ENCODE data around the gene OOSP3.

OOSP3 gene

DNA sequence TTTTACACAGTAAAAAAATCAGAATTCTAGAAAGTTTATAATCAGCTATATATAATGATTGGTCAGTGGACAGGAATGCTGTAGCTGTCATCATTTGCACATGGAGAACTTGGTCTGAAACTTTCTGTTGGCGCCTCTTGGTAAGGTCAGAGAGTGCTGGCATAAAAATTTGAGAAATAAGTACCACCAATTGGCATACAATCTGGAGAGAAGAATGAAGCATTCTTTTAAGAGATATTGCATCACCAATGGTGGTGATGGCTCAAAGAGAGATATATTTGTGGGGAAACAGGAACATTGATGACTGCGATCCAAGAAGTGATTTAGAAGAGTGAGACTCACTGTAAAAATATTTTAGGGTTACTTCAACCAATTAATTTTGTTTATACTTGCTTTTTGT, 39.9 kb downstream of the OOSP3 start:
- H3K9ac ChIP-seq (ENCODE audit: low read length), result no peak overlapping the region
- H3K4me2 ChIP-seq (ENCODE audit: low read length), result no peak overlapping the region
- H2AFZ ChIP-seq (ENCODE audit: low read depth, low read length), result no peak overlapping the region

DNA sequence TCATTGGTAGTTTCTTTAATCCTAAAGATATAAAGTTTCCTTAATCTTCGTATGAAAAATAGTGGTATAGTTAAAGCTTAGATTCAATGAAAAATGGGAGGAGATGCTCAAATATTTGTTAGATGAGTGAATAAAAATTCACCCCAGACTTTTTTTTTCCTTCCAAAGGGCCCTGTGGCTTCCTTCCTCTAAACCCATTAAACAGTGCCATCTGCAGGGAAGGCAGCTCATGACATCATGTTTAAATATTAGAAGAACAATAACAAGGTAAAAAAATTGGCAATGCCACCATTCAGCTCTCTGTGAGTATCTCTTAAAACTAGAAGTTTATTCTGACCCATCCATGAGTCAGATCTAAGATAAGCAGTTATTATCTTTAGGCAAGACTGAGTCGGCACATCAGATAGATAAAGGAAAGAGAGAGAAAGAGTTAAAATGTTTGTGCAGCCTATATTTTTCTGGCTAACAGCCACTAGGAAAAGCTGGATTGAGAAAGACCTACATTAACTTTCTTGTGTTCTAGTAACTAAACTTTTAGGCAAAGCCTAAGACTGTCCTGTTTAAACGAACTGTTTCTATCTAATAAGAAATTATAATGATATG, 40.5 kb downstream of the OOSP3 start:
- Histone ChIP-seq H4K20me1 (ENCODE audit: insufficient read depth, low read length) (no peaks in the 10 kb centered on the region), H3K27me3 (ENCODE audit: low read depth, low read length) (no peaks in the 10 kb centered on the region), H3K79me2 (ENCODE audit: low read length) (no peaks in the 10 kb centered on the region), H3K36me3 (replicated peaks; ENCODE audit: low read depth, low read length) (no peaks in the 10 kb centered on the region), H3K4me1 (ENCODE audit: low read length) (no peaks in the 10 kb centered on the region), H3K27ac (ENCODE audit: low read length) (no peak overlapping the region), H3K4me3 (ENCODE audit: low read length) (no peak overlapping the region), H3K4me2 (ENCODE audit: low read length) (no peak overlapping the region), H3K9me3 (ENCODE audit: insufficient read depth, low read length) (peaks cover 11% of the 10 kb centered on the region), H3K9ac (ENCODE audit: low read length) (no peak overlapping the region), H2AFZ (ENCODE audit: low read depth, low read length) (no peak overlapping the region)
- TF ChIP-seq, protein P1, sequence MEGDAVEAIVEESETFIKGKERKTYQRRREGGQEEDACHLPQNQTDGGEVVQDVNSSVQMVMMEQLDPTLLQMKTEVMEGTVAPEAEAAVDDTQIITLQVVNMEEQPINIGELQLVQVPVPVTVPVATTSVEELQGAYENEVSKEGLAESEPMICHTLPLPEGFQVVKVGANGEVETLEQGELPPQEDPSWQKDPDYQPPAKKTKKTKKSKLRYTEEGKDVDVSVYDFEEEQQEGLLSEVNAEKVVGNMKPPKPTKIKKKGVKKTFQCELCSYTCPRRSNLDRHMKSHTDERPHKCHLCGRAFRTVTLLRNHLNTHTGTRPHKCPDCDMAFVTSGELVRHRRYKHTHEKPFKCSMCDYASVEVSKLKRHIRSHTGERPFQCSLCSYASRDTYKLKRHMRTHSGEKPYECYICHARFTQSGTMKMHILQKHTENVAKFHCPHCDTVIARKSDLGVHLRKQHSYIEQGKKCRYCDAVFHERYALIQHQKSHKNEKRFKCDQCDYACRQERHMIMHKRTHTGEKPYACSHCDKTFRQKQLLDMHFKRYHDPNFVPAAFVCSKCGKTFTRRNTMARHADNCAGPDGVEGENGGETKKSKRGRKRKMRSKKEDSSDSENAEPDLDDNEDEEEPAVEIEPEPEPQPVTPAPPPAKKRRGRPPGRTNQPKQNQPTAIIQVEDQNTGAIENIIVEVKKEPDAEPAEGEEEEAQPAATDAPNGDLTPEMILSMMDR (IDR thresholded peaks at IDR 0.05; ENCODE audit: low read depth, low read length), result peak; percentile 83
- TF ChIP-seq EZH2phosphoT487 (IDR thresholded peaks at IDR 0.05; ENCODE audit: low read depth), result no peak

More for the DNA sequence above, 39.9 kb downstream of the OOSP3 start:
- Histone ChIP-seq H3K4me3 (ENCODE audit: low read length) (no peak overlapping the region), H3K36me3 (replicated peaks; ENCODE audit: low read depth, low read length) (no peaks in the 10 kb centered on the region), H3K27me3 (ENCODE audit: low read depth, low read length) (no peaks in the 10 kb centered on the region), H3K79me2 (ENCODE audit: low read length) (no peaks in the 10 kb centered on the region), H3K4me1 (ENCODE audit: low read length) (no peaks in the 10 kb centered on the region), H3K9me3 (ENCODE audit: insufficient read depth, low read length) (peaks cover 10% of the 10 kb centered on the region), H4K20me1 (ENCODE audit: insufficient read depth, low read length) (no peaks in the 10 kb centered on the region), H3K27ac (ENCODE audit: low read length) (no peak overlapping the region)
- no peak for TF ChIP-seq EZH2phosphoT487 (IDR thresholded peaks at IDR 0.05; ENCODE audit: low read depth)
- TF ChIP-seq, protein P1 (IDR thresholded peaks at IDR 0.05; ENCODE audit: low read depth, low read length), result no peak

DNA sequence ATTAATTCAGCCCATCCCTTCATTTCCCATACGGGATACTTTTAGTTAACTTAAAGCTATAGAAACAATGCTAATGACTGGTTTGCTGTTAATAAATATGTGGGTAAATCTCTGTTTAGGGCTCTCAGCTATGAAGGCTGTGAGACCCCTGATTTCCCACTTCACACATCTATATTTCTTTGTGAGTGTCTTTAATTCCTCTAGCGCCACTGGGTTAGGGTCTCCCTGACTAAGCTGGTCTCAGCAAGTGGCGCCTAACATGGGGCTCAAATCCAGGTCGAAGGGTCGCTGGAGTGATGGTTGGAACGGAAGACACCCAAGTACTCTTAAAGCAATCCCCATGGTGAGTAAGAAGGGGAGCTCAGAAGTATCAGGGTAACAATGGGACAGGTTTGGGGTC, 45.2 kb downstream of the OOSP3 start:
- H3K4me2 ChIP-seq (ENCODE audit: low read length), result no peak overlapping the region
- no peak overlapping the region for H3K27ac ChIP-seq (ENCODE audit: low read length)
- no peaks in the 10 kb centered on the region for H3K4me1 ChIP-seq (ENCODE audit: low read length)
- no peaks in the 10 kb centered on the region for H3K27me3 ChIP-seq (ENCODE audit: low read depth, low read length)
- no peak for TF ChIP-seq EZH2phosphoT487 (IDR thresholded peaks at IDR 0.05; ENCODE audit: low read depth)
- TF ChIP-seq, protein P1 (IDR thresholded peaks at IDR 0.05; ENCODE audit: low read depth, low read length), result no peak
- no peak overlapping the region for H3K4me3 ChIP-seq (ENCODE audit: low read length)
- H2AFZ ChIP-seq (ENCODE audit: low read depth, low read length), result no peak overlapping the region
- no peaks in the 10 kb centered on the region for H3K36me3 ChIP-seq (replicated peaks; ENCODE audit: low read depth, low read length)
- peaks cover 11% of the 10 kb centered on the region for H3K9me3 ChIP-seq (ENCODE audit: insufficient read depth, low read length)
- H3K79me2 ChIP-seq (ENCODE audit: low read length), result no peaks in the 10 kb centered on the region
- no peak overlapping the region for H3K9ac ChIP-seq (ENCODE audit: low read length)
- H4K20me1 ChIP-seq (ENCODE audit: insufficient read depth, low read length), result no peaks in the 10 kb centered on the region

DNA sequence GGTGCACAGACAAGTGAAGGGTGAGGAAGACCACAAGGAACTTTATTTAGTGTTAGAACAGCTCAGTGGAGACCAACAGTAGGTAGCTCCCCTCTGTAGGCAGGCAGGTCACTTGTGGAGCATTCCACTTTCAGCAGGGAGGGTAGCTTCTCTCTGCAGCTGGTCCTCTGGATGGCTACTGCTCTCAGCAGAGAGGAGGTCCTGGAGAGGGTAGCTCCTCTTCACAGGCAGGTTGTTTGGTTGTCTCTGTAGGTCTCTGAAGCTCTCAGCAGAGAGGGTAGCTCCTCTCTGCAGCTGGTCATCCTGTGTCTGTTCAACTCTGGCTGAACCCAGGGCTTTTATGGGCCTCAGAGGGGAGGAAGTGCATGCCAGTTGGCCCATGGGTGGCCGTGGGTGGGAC, 53.1 kb downstream of the OOSP3 start:
- TF ChIP-seq, protein P1 (IDR thresholded peaks at IDR 0.05; ENCODE audit: low read depth, low read length), result no peak
- TF ChIP-seq EZH2phosphoT487 (IDR thresholded peaks at IDR 0.05; ENCODE audit: low read depth), result no peak
- Histone ChIP-seq H4K20me1 (ENCODE audit: insufficient read depth, low read length) (no peaks in the 10 kb centered on the region), H3K4me1 (ENCODE audit: low read length) (no peaks in the 10 kb centered on the region)

More for the DNA sequence above, 53.1 kb downstream of the OOSP3 start:
- Histone ChIP-seq H3K36me3 (replicated peaks; ENCODE audit: low read depth, low read length) (no peaks in the 10 kb centered on the region), H3K27ac (ENCODE audit: low read length) (no peak overlapping the region), H3K4me3 (ENCODE audit: low read length) (no peak overlapping the region), H3K79me2 (ENCODE audit: low read length) (no peaks in the 10 kb centered on the region), H2AFZ (ENCODE audit: low read depth, low read length) (no peak overlapping the region), H3K9me3 (ENCODE audit: insufficient read depth, low read length) (no peaks in the 10 kb centered on the region; the same call in 1 of the 2 replicates), H3K4me2 (ENCODE audit: low read length) (no peak overlapping the region), H3K27me3 (ENCODE audit: low read depth, low read length) (no peaks in the 10 kb centered on the region; the same call in 1 of the 2 replicates), H3K9ac (ENCODE audit: low read length) (no peak overlapping the region)

Measured in OCI-LY3 (cell line).